Measurements from ENCODE around the gene LRRC19. TPM values are rescaled to one million over a fixed set of nuclear protein-coding genes. Genes with fewer than 3 reads are reported as not detected.

The LRRC19 gene
- total and polyA plus RNA-seq, 2 donors (not counting 1 experiment from before 2014, with no cell fraction given): not detected

DNA sequence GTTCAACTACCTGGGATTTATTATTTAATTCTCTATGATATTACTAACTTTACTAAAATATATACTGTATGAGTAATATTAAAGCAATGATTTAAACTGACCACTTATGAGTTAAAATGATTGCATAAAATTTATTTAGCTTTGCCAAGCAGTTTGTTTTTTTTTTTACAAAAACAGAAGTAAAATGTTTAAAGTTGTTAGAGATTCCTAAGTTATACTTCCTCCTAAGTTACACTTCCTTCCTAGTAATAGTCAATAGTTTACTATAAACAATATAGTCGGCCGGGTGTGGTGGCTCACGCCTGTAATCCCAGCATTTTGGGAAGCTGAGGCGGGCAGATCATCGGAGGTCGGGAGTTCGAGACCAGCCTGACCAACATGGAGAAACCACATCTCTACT lies 23.7 kb upstream of the LRRC19 start:
- WGBS (ENCODE audit: insufficient coverage): 95% methylated on average over 7 of the region's 7 CpGs
- no peak overlapping the region for H3K4me3 Mint-ChIP-seq
- no peaks in the 10 kb centered on the region for H3K9me3 ChIP-seq (ENCODE audit: control extremely low read depth in 1 of 3, control insufficient read depth in 2 of 3, insufficient read depth in 1 of 3, low read length in 2 of 3)

DNA sequence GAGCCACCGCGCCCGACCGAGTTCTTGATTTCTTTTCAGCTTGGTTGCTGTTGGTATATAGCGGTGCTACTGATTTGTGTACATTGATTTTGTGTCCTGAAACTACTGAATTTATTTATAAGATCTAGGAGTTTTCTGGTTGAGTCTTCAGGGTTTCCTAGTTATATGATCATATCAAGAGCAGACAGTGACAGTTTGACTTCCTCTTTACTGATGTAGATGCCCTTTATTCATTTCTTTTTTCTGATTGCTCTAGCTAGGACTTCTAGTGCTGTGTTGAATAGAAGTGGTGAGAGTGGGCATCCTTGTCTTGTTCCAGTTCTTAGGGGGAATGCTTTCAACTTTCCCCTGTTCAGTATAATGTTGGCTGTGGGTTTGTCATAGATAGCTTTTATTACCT lies 17.4 kb upstream of the LRRC19 start:
- Histone ChIP-seq H3K27me3 (replicated peaks in 1 of 4; ENCODE audit: control extremely low read depth in 1 of 4, control insufficient read depth in 3 of 4, insufficient read depth in 4 of 4, low read length in 3 of 4) (no peaks in the 10 kb centered on the region), H3K9me3 (ENCODE audit: control extremely low read depth in 1 of 3, control insufficient read depth in 2 of 3, insufficient read depth in 1 of 3, low read length in 2 of 3) (no peaks in the 10 kb centered on the region), H3K27ac (ENCODE audit: low read length in 2 of 2) (no peak overlapping the region), H2AFZ (ENCODE audit: insufficient read depth, low read depth, low read length, poor library complexity, severe bottlenecking) (no peak overlapping the region), H3K4me1 (ENCODE audit: control insufficient read depth in 2 of 2, insufficient read depth in 2 of 2, low read length in 2 of 2) (no peaks in the 10 kb centered on the region), H3K4me2 (replicated peaks; ENCODE audit: low read depth, low read length, poor library complexity, severe bottlenecking) (no peak overlapping the region), H3K36me3 (replicated peaks in 1 of 2; ENCODE audit: control extremely low read depth in 1 of 2, control insufficient read depth in 1 of 2, extremely low read depth in 1 of 2, insufficient read depth in 2 of 2, low read length in 1 of 2) (peaks cover 0 to 15% of the 10 kb centered on the region in 2 experiments), H3K9ac (ENCODE audit: low read length) (no peak overlapping the region), H3K79me2 (ENCODE audit: control insufficient read depth, insufficient read depth, low read length) (no peaks in the 10 kb centered on the region), H3K4me3 (ENCODE audit: control extremely low read depth in 1 of 5, extremely low read depth in 1 of 5, insufficient read depth in 1 of 5, low read depth in 2 of 5, low read length in 4 of 5) (no peak overlapping the region), H4K20me1 (ENCODE audit: control insufficient read depth, insufficient read depth, low read length, poor library complexity, severe bottlenecking) (no peaks in the 10 kb centered on the region)
- Mint-ChIP-seq H3K9me3 (ENCODE audit: insufficient read depth) (no peaks in the 10 kb centered on the region), H3K4me3 (no peak overlapping the region), H3K4me1 (no peaks in the 10 kb centered on the region), H3K27ac (no peak overlapping the region), H3K27me3 (no peaks in the 10 kb centered on the region)
- CTCF ChIA-PET: interaction anchor here (0.8 kb wide), 1 partner anchor 15 kb away, joined by 3 read pairs; no protein-coding TSS in a partner anchor
- ATAC-seq (ENCODE audit: low read depth) (no peak), DNase-seq (no peak)
- intact Hi-C loops (cut with micrococcal nuclease): no loop called here
- TF ChIP-seq, protein P1, sequence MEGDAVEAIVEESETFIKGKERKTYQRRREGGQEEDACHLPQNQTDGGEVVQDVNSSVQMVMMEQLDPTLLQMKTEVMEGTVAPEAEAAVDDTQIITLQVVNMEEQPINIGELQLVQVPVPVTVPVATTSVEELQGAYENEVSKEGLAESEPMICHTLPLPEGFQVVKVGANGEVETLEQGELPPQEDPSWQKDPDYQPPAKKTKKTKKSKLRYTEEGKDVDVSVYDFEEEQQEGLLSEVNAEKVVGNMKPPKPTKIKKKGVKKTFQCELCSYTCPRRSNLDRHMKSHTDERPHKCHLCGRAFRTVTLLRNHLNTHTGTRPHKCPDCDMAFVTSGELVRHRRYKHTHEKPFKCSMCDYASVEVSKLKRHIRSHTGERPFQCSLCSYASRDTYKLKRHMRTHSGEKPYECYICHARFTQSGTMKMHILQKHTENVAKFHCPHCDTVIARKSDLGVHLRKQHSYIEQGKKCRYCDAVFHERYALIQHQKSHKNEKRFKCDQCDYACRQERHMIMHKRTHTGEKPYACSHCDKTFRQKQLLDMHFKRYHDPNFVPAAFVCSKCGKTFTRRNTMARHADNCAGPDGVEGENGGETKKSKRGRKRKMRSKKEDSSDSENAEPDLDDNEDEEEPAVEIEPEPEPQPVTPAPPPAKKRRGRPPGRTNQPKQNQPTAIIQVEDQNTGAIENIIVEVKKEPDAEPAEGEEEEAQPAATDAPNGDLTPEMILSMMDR (IDR thresholded peaks at IDR 0.05): no peak
- no peak for TF ChIP-seq EZH2 (IDR thresholded peaks at IDR 0.05; ENCODE audit: borderline replicate concordance, insufficient read depth, low read depth, low read length, poor library complexity, severe bottlenecking)
- POLR2A ChIA-PET: no interaction called here
- 75% methylated on average over 4 of the region's 5 CpGs for WGBS (ENCODE audit: insufficient coverage)

More for the DNA sequence above, 23.7 kb upstream of the LRRC19 start:
- H3K4me3 ChIP-seq (ENCODE audit: control extremely low read depth in 1 of 5, extremely low read depth in 1 of 5, insufficient read depth in 1 of 5, low read depth in 2 of 5, low read length in 4 of 5): no peak overlapping the region
- TF ChIP-seq, protein P1 (IDR thresholded peaks at IDR 0.05): no peak
- TF ChIP-seq EZH2 (IDR thresholded peaks at IDR 0.05; ENCODE audit: borderline replicate concordance, insufficient read depth, low read depth, low read length, poor library complexity, severe bottlenecking): no peak
- no peaks in the 10 kb centered on the region for H4K20me1 ChIP-seq (ENCODE audit: control insufficient read depth, insufficient read depth, low read length, poor library complexity, severe bottlenecking)
- DNase-seq (no peak), ATAC-seq (ENCODE audit: low read depth) (no peak)
- ChIA-PET CTCF (no interaction called here), POLR2A (no interaction called here)
- no peak overlapping the region for H3K9ac ChIP-seq (ENCODE audit: low read length)
- intact Hi-C loops (cut with micrococcal nuclease): no loop called here
- H3K79me2 ChIP-seq (ENCODE audit: control insufficient read depth, insufficient read depth, low read length): no peaks in the 10 kb centered on the region
- Mint-ChIP-seq H3K27ac (no peak overlapping the region), H3K27me3 (no peaks in the 10 kb centered on the region), H3K9me3 (ENCODE audit: insufficient read depth) (no peaks in the 10 kb centered on the region), H3K4me1 (no peaks in the 10 kb centered on the region)
- peaks cover 0 to 7% of the 10 kb centered on the region in 2 experiments for H3K36me3 ChIP-seq (replicated peaks in 1 of 2; ENCODE audit: control extremely low read depth in 1 of 2, control insufficient read depth in 1 of 2, extremely low read depth in 1 of 2, insufficient read depth in 2 of 2, low read length in 1 of 2)
- no peak overlapping the region for H3K4me2 ChIP-seq (replicated peaks; ENCODE audit: low read depth, low read length, poor library complexity, severe bottlenecking)
- no peaks in the 10 kb centered on the region for H3K27me3 ChIP-seq (replicated peaks in 1 of 4; ENCODE audit: control extremely low read depth in 1 of 4, control insufficient read depth in 3 of 4, insufficient read depth in 4 of 4, low read length in 3 of 4)
- H2AFZ ChIP-seq (ENCODE audit: insufficient read depth, low read depth, low read length, poor library complexity, severe bottlenecking): no peak overlapping the region
- no peaks in the 10 kb centered on the region for H3K4me1 ChIP-seq (ENCODE audit: control insufficient read depth in 2 of 2, insufficient read depth in 2 of 2, low read length in 2 of 2)
- no peak overlapping the region for H3K27ac ChIP-seq (ENCODE audit: low read length in 2 of 2)
